Keratinocyte (primary cell): ENCODE measurements around the gene ORM2.

ENCODE experiments used
- CTCF ChIP-seq, 3 experiments: IDR thresholded peaks in 1 of 3; conservative IDR thresholded peaks in 1 of 3; optimal IDR thresholded peaks in 1 of 3; 2 replicates in 2 of 3; 3 replicates in 1 of 3; pipeline versions ENCODE3 to v1.5.1; 2011; ENCODE audit warnings: low read length in 3 of 3, mild to moderate bottlenecking in 3 of 3, moderate library complexity in 2 of 3, control low read depth in 1 of 3, inconsistent platforms in 1 of 3; ENCODE audit not compliant: insufficient read depth in 2 of 3; ENCODE audit errors: extremely low read depth in 1 of 3
- EZH2 ChIP-seq: IDR thresholded peaks from one replicate; pipeline ENCODE4 v1.6.1; 2012; ENCODE audit warnings: inconsistent platforms, mild to moderate bottlenecking, low read length, moderate library complexity

DNA sequence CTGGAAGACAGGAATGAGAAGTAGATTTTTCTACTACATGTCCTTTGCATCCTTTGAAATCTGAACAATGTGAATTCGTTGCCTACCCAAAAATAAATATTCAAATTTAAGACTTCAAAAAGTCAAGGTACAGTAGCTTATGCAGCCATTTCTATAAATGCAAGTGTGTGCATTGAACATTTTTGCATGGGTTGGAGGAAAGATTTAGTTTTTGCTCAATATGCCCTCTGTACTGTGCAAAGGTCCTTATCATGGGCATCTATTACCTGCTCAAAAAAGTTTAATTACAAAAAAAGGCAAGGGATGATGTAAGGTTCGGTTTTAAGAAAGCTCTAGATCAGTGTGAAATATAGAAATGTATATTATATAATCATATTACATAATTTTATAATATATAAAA, 35.5 kb downstream of the ORM2 start:
- TF ChIP-seq CTCF (optimal IDR thresholded peaks at IDR 0.05 in 1 of 3, IDR thresholded peaks at IDR 0.05 in 1 of 3, conservative IDR thresholded peaks at IDR 0.05 in 1 of 3; ENCODE audit: extremely low read depth in 1 of 3, insufficient read depth in 2 of 3, low read length in 3 of 3), result no peak
- TF ChIP-seq EZH2, result no peak
